Small intestine (tissue), 7 donors: Measurements from ENCODE around the gene CCDC138. TPM values are rescaled to one million over a fixed set of nuclear protein-coding genes. Genes with fewer than 3 reads are reported as not detected.

ENCODE experiments used
- DNase-seq, 2 donors: peaks; one replicate each; pipeline versions ENCODE4 v3.0.0 to v3.0.0-alpha.2; 2013
- FAIRE-seq: peaks from 2 replicates; lab custom pipeline; 2012; peaks lifted over from hg19 to GRCh38; lab: Jason Lieb, UNC
- H3K27ac ChIP-seq, 3 donors: one replicate each; pipeline ENCODE4 v1.5.1; 2013; ENCODE audit warnings: low read length in 2 of 3, mild to moderate bottlenecking in 2 of 3, control low read depth in 1 of 3, inconsistent platforms in 1 of 3, low read depth in 1 of 3, moderate library complexity in 1 of 3
- H3K27me3 ChIP-seq, 3 donors: one replicate each; pipeline ENCODE4 v1.6.1; 2013; ENCODE audit warnings: low read length in 3 of 3, inconsistent platforms in 1 of 3; ENCODE audit not compliant: control insufficient read depth in 3 of 3, insufficient read depth in 3 of 3
- H3K36me3 ChIP-seq, 3 donors: one replicate each; pipeline ENCODE4 v1.6.1; 2013; ENCODE audit warnings: low read length in 3 of 3, inconsistent platforms in 1 of 3, low read depth in 1 of 3, mild to moderate bottlenecking in 1 of 3, moderate library complexity in 1 of 3; ENCODE audit not compliant: control insufficient read depth in 3 of 3, insufficient read depth in 2 of 3
- H3K4me1 ChIP-seq, 3 donors: one replicate each; pipeline ENCODE4 v1.6.1; 2013; ENCODE audit warnings: low read length in 2 of 3, inconsistent platforms in 1 of 3, low read depth in 1 of 3, mild to moderate bottlenecking in 1 of 3, moderate library complexity in 1 of 3; ENCODE audit not compliant: control insufficient read depth in 3 of 3, insufficient read depth in 2 of 3
- H3K4me3 ChIP-seq, 3 donors: one replicate each; pipeline ENCODE4 v1.5.1; 2013; ENCODE audit warnings: low read length in 3 of 3, control low read depth in 1 of 3, inconsistent platforms in 1 of 3, low read depth in 1 of 3, mild to moderate bottlenecking in 1 of 3, moderate library complexity in 1 of 3
- H3K9me3 ChIP-seq, 2 donors: one replicate each; pipeline ENCODE4 v1.6.1; 2013; ENCODE audit warnings: low read depth in 1 of 2, low read length in 1 of 2; ENCODE audit not compliant: control insufficient read depth in 2 of 2, insufficient read depth in 1 of 2
- WGBS, 3 donors: extraction: QIAGEN DNeasy Blood & Tissue Kit; methylation state at CpG; one replicate each; pipeline ENCODE4 v1.1.7; 2013; 5-methylcytosine and 5-hydroxymethylcytosine counted together
- polyA plus RNA-seq, 4 donors: library from polyadenylated mRNA; stranded (reverse) in 3 of 4; unstranded in 1 of 4; fragments of 200-250 nt in 3 of 4; fragments of 120-200 nt in 1 of 4; gene quantifications; one replicate each; pipeline versions ENCODE4 v1.2.1 to v1.2.3, GENCODE V29; 2013
- donor health status: healthy with polysubstance abuse.
- donor health status: control.
- donor health status: control.
- donor health status: Bipolar disorder and iron deficiency.
- donor health status: healthy.

Gene CCDC138
- polyA plus RNA-seq, 4 donors: 0.89 to 6.2 (median 2.2) TPM

- FAIRE-seq (no peak), DNase-seq (no peak)
- WGBS, 3 donors: 76 to 80% (median 77%) methylated on average over 1 of the region's 1 CpG
- no peaks in the 10 kb centered on the region for H3K27me3 ChIP-seq
- no peak overlapping the region for H3K4me3 ChIP-seq
- no peaks in the 10 kb centered on the region for H3K4me1 ChIP-seq
- peaks cover 1 to 23% of the 10 kb centered on the region in 2 donors for H3K9me3 ChIP-seq
- peaks cover 0 to 3% (median 0%) of the 10 kb centered on the region in 3 donors for H3K36me3 ChIP-seq
- H3K27ac ChIP-seq: no peak overlapping the region
These were observed 106.7 kb downstream of the CCDC138 start for GRCh38 chr2:108893277-108893676.

- no peaks in the 10 kb centered on the region for H3K27me3 ChIP-seq
- no peak for DNase-seq
- H3K4me1 ChIP-seq: no peaks in the 10 kb centered on the region
- no peak for FAIRE-seq
- H3K27ac ChIP-seq: no peak overlapping the region
- H3K4me3 ChIP-seq: no peak overlapping the region
- WGBS, 3 donors: 70 to 82% (median 73%) methylated on average over 3 of the region's 3 CpGs
- peaks cover 0 to 3% (median 0%) of the 10 kb centered on the region in 3 donors for H3K36me3 ChIP-seq
- peaks cover 1 to 23% of the 10 kb centered on the region in 2 donors for H3K9me3 ChIP-seq
These were observed 108.2 kb downstream of the CCDC138 start for GRCh38 chr2:108894766-108895165.

GRCh38 chr2:108895188-108895587 is 108.6 kb downstream of the CCDC138 start:
- FAIRE-seq: no peak
- DNase-seq: peak in 1 of 2 donors; percentile 16
- 24 to 69% (median 55%) methylated on average over 2 of the region's 2 CpGs for WGBS, 3 donors
- Histone ChIP-seq H3K27me3 (no peaks in the 10 kb centered on the region), H3K36me3 (peaks cover 0 to 3% (median 0%) of the 10 kb centered on the region in 3 donors), H3K4me1 (no peaks in the 10 kb centered on the region), H3K9me3 (peaks cover 1 to 22% of the 10 kb centered on the region in 2 donors), H3K4me3 (no peak overlapping the region), H3K27ac (no peak overlapping the region)

GRCh38 chr2:108896741-108897140 is 110.2 kb downstream of the CCDC138 start:
- no peaks in the 10 kb centered on the region for H3K4me1 ChIP-seq
- peaks cover 0 to 14% of the 10 kb centered on the region in 2 donors for H3K9me3 ChIP-seq
- H3K36me3 ChIP-seq: peaks cover 0 to 3% (median 0%) of the 10 kb centered on the region in 3 donors
- H3K27ac ChIP-seq: no peak overlapping the region
- no peak for DNase-seq
- FAIRE-seq: no peak
- WGBS, 3 donors: 88 to 92% (median 91%) methylated on average over 13 of the region's 13 CpGs
- no peaks in the 10 kb centered on the region for H3K27me3 ChIP-seq
- no peak overlapping the region for H3K4me3 ChIP-seq

- H3K4me1 ChIP-seq: no peaks in the 10 kb centered on the region
- H3K4me3 ChIP-seq: no peak overlapping the region
- 82 to 94% (median 83%) methylated on average over 1 of the region's 1 CpG for WGBS, 3 donors
- no peak overlapping the region for H3K27ac ChIP-seq
- no peaks in the 10 kb centered on the region for H3K27me3 ChIP-seq
- no peak for DNase-seq
- H3K36me3 ChIP-seq: no peaks in the 10 kb centered on the region
- FAIRE-seq: no peak
- peaks cover 0 to 8% of the 10 kb centered on the region in 2 donors for H3K9me3 ChIP-seq
These were observed 111.9 kb downstream of the CCDC138 start for GRCh38 chr2:108898315-108899082.

GRCh38 chr2:108904680-108905079 is 118.1 kb downstream of the CCDC138 start:
- H3K36me3 ChIP-seq: no peaks in the 10 kb centered on the region
- H3K9me3 ChIP-seq: peaks cover 0 to 3% of the 10 kb centered on the region in 2 donors
- DNase-seq (no peak), FAIRE-seq (no peak)
- H3K27me3 ChIP-seq: no peaks in the 10 kb centered on the region
- no peaks in the 10 kb centered on the region for H3K4me1 ChIP-seq
- no peak overlapping the region for H3K27ac ChIP-seq
- no peak overlapping the region for H3K4me3 ChIP-seq
- 24 to 62% (median 33%) methylated on average over 3 of the region's 3 CpGs for WGBS, 3 donors

GRCh38 chr2:108905176-108905575 is 118.6 kb downstream of the CCDC138 start:
- Histone ChIP-seq H3K27me3 (no peaks in the 10 kb centered on the region), H3K36me3 (no peaks in the 10 kb centered on the region), H3K9me3 (peaks cover 0 to 1% of the 10 kb centered on the region in 2 donors), H3K27ac (no peak overlapping the region), H3K4me1 (no peaks in the 10 kb centered on the region), H3K4me3 (no peak overlapping the region)
- FAIRE-seq (no peak), DNase-seq (no peak)
- 56 to 79% (median 66%) methylated on average over 3 of the region's 3 CpGs for WGBS, 3 donors

GRCh38 chr2:108905906-108906305 is 119.3 kb downstream of the CCDC138 start:
- Histone ChIP-seq H3K27ac (no peak overlapping the region), H3K27me3 (no peaks in the 10 kb centered on the region), H3K36me3 (no peaks in the 10 kb centered on the region), H3K4me1 (no peaks in the 10 kb centered on the region), H3K9me3 (no peaks in the 10 kb centered on the region), H3K4me3 (no peak overlapping the region)
- FAIRE-seq (no peak), DNase-seq (no peak)
- 83 to 86% (median 85%) methylated on average over 13 of the region's 13 CpGs for WGBS, 3 donors
